ENCODE results near the gene SSTR5. TPM values are rescaled to one million over a fixed set of nuclear protein-coding genes. Genes with fewer than 3 reads are reported as not detected.

The SSTR5 gene
- total RNA-seq, 4 donors from 2014 or later = not detected

GRCh38 chr16:1062895-1063294, 9.7 kb upstream of the SSTR5 start:
- ATAC-seq = no peak
- TF ChIP-seq POLR2A (IDR thresholded peaks at IDR 0.05) (no peak), EP300 (IDR thresholded peaks at IDR 0.05) (no peak), CTCF (IDR thresholded peaks at IDR 0.05) (no peak), POLR2AphosphoS5 (IDR thresholded peaks at IDR 0.05) (no peak)
- no peak overlapping the region for H3K27ac ChIP-seq
- no peaks in the 10 kb centered on the region for H3K4me1 ChIP-seq
- H3K36me3 ChIP-seq = no peaks in the 10 kb centered on the region
- WGBS, 2 donors (ENCODE audit: low coverage in 1 of 2) = no CpG with 5 or more reads among the region's 20 CpGs
- peaks cover 0 to 15% (median 0%) of the 10 kb centered on the region in 3 donors for H3K9me3 ChIP-seq
- peaks cover 90% of the 10 kb centered on the region for H3K27me3 ChIP-seq
- H3K4me3 ChIP-seq = no peak overlapping the region

GRCh38 chr16:1063728-1064127, 8.8 kb upstream of the SSTR5 start:
- TF ChIP-seq EP300 (IDR thresholded peaks at IDR 0.05) = no peak
- Histone ChIP-seq H3K36me3 (no peaks in the 10 kb centered on the region), H3K9me3 (peaks cover 0 to 12% (median 0%) of the 10 kb centered on the region in 3 donors), H3K27me3 (peaks cover 90% of the 10 kb centered on the region), H3K4me1 (no peaks in the 10 kb centered on the region), H3K4me3 (no peak overlapping the region), H3K27ac (no peak overlapping the region)
- 70 to 73% methylated on average over 8 to 9 of the region's 21 CpGs for WGBS, 2 donors (ENCODE audit: low coverage in 1 of 2)
- ATAC-seq = no peak

- Histone ChIP-seq H3K27ac (no peak overlapping the region), H3K36me3 (no peaks in the 10 kb centered on the region), H3K4me1 (no peaks in the 10 kb centered on the region), H3K9me3 (no peaks in the 10 kb centered on the region), H3K27me3 (peaks cover 98% of the 10 kb centered on the region), H3K4me3 (no peak overlapping the region)
- ATAC-seq = no peak
- 80% methylated on average over 1 of the region's 55 CpGs; no CpG with 5 or more reads in 1 of the 2 donors for WGBS, 2 donors (ENCODE audit: low coverage in 1 of 2)
- TF ChIP-seq EP300 (IDR thresholded peaks at IDR 0.05) (no peak), POLR2A (IDR thresholded peaks at IDR 0.05) (no peak), POLR2AphosphoS5 (IDR thresholded peaks at IDR 0.05) (no peak), CTCF (IDR thresholded peaks at IDR 0.05) (no peak)
Observed at GRCh38 chr16:1065469-1066128, 6.9 kb upstream of the SSTR5 start.

- no peak for ATAC-seq
- 47 to 62% methylated on average over 8 to 12 of the region's 24 CpGs for WGBS, 2 donors (ENCODE audit: low coverage in 1 of 2)
- H3K36me3 ChIP-seq = no peaks in the 10 kb centered on the region
- no peak overlapping the region for H3K4me3 ChIP-seq
- no peaks in the 10 kb centered on the region for H3K4me1 ChIP-seq
- peaks cover 100% of the 10 kb centered on the region for H3K27me3 ChIP-seq
- TF ChIP-seq CTCF (IDR thresholded peaks at IDR 0.05) = no peak
- TF ChIP-seq EP300 (IDR thresholded peaks at IDR 0.05) = no peak
- no peak for TF ChIP-seq POLR2A (IDR thresholded peaks at IDR 0.05)
- no peaks in the 10 kb centered on the region for H3K9me3 ChIP-seq
- H3K27ac ChIP-seq = no peak overlapping the region
Observed at GRCh38 chr16:1066584-1067172, 5.9 kb upstream of the SSTR5 start.

- Histone ChIP-seq H3K9me3 (no peaks in the 10 kb centered on the region), H3K27ac (no peak overlapping the region), H3K27me3 (peaks cover 100% of the 10 kb centered on the region), H3K4me3 (no peak overlapping the region), H3K36me3 (no peaks in the 10 kb centered on the region), H3K4me1 (no peaks in the 10 kb centered on the region)
- 52 to 60% methylated on average over 8 to 10 of the region's 15 CpGs for WGBS, 2 donors (ENCODE audit: low coverage in 1 of 2)
- ATAC-seq = no peak
- TF ChIP-seq POLR2AphosphoS5 (IDR thresholded peaks at IDR 0.05) (no peak), EP300 (IDR thresholded peaks at IDR 0.05) (no peak), CTCF (IDR thresholded peaks at IDR 0.05) (no peak), POLR2A (IDR thresholded peaks at IDR 0.05) (no peak)
Observed at GRCh38 chr16:1067629-1068028, 4.9 kb upstream of the SSTR5 start.

All from gastroesophageal sphincter (tissue), 4 donors.